SH-SY5Y (cell line): ENCODE data around the gene TOP1.

Experiments used
- GATA2 ChIP-seq: IDR thresholded peaks from 2 replicates; pipeline ENCODE4 v1.6.1; 2011; ENCODE audit warnings: mild to moderate bottlenecking, low read depth, low read length
- GATA3 ChIP-seq: IDR thresholded peaks from 2 replicates; pipeline ENCODE4 v1.6.1; 2011; ENCODE audit warnings: low read depth, mild to moderate bottlenecking, low read length, moderate library complexity

- TF ChIP-seq GATA2 (no peak), GATA3 (no peak)
These were observed 70.2 kb downstream of the TOP1 start for GRCh38 chr20:41098703-41099250.
